ENCODE measurements around the gene AKAP3.
A peak's percentile ranks its signal among the peaks of the same experiment; 100 is the strongest.

AKAP3 gene

DNA sequence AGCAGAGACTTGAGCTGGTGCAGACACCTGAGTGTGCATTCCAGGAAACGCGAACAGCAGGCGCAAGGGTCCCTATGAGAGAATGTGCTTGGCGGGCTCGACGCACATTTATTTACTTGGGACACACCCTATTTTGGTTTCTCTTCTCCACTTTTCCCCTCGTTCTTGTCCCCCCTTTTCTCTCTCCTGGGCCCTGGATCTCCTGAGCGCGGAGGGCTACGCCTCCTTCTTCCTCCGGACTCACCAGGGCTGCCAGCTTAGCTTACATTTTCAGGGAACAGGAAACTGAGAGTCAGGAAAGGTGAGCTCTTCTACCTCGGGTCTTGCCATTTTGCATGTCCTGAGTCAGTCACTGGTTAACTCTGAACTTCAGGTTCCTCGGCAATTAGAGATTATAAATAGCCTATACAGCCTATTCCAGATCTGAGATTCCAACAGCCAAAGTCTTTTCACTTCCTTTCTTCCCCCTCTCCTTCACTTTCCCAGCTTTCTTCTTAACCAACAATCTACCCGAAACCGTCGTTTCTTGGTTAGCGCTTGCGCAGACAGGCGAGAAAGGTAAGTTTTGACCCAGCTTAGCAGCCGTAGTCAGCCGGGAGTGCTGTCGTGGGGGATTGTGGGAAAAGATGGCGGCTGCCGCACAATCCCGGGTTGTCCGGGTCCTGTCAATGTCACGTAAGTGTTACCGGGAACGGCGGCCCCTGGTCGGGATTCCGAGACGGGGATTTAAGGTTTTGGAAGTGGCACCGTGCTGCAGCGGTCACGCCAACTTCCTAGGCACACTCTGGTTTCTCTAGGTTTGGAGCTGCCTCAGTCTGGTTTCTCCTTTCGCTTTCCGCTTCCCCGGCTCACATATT lies at the start of gene AKAP3, which contains the start of gene NDUFA9:
Gene AKAP3 (minus strand): TSS at position 551 of the 857 bp plus-strand sequence. CDS start 10,855 bp downstream, outside the sequence.
Gene NDUFA9 (plus strand): TSS at position 614 of the 857 bp plus-strand sequence. CDS start 13 bp downstream, at position 627.
- peak; percentile 84 for DNase-seq

DNA sequence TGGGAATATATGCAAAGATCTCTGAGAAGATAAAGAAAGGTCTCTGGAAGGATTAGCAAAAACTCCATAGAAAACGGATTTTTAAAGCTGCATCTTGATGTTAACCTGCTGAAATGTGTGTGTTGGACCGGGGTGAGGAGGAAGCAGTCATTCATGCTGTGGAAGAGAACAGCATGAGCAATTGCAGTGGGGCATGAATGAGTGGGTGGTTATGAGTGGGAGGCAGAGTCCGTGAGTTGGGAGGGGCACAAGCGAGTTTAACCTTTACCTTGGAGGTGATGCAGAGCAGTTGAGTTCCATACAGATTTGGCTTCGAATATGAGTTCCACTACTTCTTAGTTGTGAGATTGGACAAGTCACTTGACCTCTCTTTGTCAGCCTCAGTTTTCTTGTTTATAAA lies 41.9 kb upstream of the AKAP3 start:
- DNase-seq = no peak

DNA sequence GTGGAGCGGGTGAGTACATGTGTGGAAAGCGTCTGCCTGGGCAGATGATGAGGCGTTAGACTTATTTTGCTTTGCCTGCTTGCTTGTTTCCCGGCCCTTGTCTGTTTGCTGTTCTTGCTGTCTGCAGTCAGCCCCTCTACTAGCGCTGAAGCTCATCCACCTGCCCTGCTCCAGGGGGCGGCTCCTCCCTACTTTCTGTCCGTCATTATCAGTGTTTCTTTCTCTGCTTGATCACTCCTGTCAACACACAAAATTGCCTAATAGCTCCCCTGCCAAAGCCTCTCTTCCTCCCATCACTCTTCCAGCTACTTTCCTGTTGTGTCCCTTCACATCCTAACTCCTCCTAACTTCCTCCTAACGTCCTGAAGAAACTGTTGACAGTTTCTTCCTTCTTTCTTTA lies 36.5 kb upstream of the AKAP3 start:
- no peak for DNase-seq

DNA sequence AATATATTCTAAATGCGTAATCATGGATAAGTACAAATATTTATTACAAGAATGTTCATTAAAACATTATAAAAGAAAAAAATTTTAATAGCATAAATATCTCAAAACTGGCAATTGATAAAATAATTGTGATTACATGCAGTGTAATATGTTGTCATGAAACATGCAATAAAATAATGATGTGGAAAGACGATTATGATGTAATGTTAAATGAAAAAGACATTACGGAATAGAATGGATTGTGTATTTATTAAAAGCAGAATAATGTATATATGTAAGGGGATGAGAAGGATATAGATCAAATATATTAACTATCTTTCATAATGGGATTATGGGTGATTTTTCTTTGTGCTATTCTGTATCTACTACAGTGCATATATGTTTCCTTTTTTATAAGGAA lies 32.9 kb upstream of the AKAP3 start:
- DNase-seq = no peak

DNA sequence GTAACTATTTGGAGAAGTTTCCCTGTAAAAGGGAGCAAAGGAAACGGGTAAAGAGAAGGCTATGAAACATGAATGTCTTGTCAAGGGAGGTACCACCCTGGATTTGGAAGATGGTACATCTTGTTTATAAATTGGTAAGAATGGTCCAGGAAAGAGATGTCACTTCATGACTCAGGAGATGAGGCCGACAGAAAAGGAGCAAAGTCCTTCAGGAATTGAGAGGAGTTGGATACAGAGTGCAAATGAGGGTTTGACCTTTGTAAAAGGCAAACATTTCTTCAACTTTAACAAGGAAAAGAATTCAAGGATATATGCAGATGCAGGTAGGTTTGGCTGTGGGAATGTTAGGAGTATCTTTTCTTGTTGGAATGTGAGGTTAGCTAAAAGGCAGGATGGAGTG lies 30.9 kb upstream of the AKAP3 start:
- DNase-seq = no peak

DNA sequence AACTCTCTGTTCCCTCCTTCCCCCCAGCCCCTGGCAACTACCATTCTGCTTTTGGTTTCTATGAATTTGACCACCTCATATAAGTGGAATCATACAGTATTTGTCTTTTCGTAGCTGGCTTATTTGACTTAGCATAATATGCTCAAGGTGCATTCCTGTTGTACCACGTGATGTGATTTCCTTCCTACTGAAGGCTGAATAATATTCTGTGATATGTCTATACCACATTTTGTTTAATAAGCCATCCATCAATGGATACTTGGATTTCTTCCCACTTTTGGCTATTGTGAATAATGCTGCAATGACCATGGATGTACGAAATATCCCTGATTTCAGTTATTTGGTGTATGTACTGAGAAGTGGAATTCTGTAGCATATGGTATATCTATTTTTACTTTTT lies 16.4 kb upstream of the AKAP3 start:
- no peak for DNase-seq

DNA sequence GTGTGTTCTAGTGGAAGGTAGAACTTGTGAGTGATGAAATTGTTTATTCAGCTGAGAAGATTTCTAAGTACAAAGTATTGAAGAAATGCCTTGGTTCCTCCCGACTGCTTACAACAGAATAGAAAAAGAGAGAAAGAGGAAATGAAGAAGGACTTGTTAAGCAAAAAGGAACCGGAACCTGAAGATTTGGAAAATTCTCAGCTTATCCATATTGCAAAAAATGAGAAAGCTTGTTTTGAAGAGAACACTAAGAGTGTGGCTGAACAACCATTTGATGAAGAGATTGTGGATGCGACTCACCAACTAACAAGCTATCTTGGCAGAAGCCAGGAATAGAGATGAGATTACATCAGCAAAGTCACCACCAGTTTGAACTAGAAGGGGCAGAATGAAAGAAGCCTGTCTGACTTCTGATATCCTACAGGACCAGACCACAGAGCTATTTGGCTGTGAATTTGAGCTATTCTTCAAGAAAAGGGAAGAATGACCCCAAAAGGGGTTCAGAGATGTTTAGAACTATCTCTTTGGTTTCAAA lies 15.2 kb upstream of the AKAP3 start:
- no peak for DNase-seq

DNA sequence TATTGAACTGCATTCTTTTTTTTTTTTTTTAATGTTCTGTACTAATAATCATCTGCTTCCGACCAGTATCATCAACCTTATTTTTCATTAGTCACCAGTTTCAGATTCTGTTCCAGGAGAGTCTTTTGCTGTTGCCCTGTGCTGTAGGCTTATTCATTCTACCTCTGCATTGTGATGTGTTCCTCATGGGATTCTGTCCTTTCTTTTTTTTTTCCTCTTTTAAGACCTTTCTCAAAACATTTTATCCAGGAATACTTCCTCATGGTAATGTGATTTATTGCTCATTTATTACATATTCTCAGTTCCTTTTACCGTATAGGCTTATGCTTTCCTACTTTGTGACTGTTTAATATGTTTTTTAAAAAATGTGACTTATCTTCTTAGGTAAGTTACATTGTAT lies 4.8 kb upstream of the AKAP3 start:
- no peak for DNase-seq

DNA sequence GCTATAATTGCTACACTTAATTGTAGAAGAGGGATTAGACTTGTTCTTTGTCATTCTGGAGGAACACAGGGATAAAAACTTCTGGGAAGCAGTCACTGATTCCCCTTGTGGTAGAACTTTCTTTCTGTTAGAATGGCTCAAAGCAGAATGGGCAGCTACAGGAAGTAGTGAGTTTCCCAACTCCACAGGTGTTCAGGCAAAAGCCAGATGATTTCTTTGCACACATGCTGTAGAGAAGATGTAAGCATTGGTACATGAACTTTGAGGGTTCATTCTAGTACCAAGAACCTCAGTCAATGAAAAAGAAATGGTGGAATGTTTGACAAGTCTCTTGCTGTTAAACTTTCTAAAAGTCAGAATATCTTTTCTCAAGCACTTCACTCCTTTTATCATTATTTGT lies 4.4 kb upstream of the AKAP3 start:
- DNase-seq = no peak

DNA sequence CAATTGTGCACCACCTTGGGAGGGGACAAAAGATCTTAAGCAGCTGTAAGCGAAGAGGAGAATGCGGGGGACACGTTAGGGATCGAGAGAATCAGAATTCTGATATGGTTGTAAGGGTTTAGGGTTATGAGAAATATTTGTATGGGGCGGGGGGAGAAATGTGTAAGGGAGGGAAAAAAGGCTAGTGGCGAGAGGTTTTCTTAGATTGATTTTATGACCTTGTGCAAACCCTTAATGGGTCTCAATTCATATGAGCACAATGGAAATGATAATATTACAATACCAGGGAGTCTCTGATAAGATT lies 459 bp upstream of the AKAP3 start:
- DNase-seq = no peak

DNA sequence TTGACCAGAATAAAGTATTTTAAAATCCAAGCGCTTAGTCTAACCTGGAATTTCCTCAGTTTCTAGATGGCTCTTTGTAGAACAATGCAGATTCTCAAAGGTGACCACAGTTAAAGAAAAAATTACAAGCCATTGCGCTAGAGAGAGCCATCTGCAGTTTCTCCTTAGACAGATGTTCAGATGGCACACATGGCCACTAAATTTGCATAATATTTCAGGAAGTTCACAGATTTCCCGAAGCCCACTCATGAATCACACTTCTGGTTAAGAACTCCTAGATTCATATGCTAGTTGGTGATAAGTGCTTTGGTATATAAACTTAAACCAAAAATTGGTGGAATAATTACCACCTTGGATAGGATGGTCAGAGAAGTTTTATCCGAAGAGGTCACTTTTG lies 749 bp downstream of the AKAP3 start:
- DNase-seq = no peak

DNA sequence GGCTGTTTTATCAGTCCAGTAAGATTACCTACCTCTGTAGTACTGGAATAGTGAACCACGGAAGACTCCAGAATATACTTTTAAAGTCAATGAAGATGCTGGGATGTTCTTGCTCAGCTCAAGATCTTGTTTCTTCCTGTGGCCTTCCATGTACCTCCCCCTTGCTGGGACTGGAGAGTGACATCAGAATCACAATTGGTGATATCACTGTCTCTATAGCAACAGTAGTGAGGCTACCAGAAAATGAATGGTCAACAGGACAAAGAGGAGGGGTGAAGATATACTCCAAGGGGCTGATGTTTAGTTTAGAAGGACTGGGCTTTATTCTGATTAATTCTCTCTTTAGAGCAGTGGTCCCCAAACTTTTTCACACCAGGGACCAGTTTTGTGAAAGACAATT lies 3.8 kb downstream of the AKAP3 start:
- no peak for DNase-seq

DNA sequence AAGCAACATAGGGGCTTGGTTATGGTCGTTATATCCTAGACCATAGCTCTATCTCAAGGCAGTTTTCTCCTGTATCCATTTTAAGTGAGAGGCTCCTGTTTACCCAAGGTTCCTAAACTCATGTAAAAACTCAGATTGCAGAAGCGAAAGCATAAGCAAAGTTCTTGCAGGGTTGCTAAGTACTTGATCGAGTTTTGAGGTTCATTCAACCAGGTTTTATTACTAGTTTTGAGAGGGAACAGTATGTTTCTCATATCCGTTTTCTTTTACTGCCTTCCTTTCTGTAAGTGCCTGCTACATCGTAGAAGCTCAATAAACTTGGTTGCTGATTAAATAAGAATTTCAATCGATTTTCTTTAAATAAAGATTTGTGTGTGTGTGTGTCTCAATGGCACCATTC lies 5.1 kb downstream of the AKAP3 start:
- DNase-seq = no peak

DNA sequence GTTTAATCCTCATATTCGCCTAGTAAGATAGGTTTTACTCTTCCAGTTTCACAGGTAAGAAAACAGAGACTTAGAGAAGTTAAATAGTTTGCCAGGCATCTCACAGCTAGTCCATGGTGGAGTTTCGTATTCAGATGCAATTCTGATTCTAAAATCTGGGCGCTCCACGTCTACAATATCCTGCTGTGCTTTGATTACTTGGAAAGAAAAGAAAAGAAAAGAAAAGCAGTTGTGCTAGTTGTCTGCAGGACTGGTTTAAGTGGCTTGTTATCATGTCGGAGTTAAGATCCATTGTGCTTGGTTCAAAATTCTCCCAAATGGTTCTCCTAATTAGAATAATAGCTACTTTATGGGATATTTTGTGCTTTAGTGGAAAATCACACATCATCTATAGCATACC lies 18.6 kb downstream of the AKAP3 start:
- DNase-seq = no peak

DNA sequence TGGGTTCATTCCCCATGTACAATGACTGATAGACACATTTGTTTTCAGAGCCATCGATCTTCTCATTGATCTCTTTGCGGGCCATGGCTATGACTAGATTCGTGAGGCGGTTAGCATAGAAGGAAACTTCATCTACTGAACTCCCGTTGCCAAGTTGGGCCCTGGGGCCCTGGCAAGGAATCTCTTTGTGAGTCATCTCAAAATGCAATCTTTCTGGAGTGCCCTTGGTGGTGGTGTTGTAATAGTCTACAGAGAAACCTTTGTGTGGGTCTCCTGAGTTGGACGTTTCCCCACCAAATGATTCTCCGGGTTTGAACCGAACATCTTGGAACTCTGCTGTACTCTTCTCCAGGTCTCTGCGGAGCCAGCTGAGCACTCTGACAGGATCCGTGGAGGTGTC lies 20.4 kb downstream of the AKAP3 start:
- DNase-seq = no peak

DNA sequence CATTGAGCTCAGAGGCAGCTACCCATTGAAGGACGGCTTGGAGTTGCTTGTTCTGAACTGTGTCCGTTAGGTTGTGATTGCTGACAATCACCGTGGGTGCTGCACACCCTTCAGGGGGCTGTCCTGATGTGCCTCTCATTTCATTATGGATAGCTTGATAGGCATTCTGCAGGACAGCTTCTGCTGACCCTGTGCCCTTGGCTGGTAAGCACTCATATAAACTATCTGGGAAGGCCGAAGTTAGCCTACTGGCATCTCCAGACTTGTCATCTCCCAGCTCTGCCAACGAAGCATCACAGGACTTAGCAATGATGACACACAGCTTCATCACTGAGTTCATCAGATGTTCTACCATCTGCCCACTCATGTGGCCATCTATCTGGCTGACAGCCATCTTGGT lies 22.3 kb downstream of the AKAP3 start:
- no peak for DNase-seq

DNA sequence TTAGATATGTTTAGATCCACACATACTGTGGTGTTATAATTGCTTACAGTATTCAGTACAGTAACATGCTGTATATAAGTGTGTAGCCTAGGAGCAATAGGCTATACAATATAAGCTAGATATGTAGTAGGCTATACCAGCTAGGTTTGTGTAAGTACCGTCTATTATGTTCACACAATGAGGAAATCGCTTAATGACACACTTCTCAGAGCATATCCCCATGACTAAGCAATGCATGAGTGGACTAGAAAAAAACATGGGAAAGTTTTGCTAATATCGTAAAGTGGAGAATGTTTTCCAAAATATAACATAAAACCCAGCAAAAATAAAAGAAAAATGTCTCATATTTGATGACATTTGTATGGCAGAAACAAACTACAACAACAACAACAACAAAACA lies 27.3 kb downstream of the AKAP3 start:
- no peak for DNase-seq

DNA sequence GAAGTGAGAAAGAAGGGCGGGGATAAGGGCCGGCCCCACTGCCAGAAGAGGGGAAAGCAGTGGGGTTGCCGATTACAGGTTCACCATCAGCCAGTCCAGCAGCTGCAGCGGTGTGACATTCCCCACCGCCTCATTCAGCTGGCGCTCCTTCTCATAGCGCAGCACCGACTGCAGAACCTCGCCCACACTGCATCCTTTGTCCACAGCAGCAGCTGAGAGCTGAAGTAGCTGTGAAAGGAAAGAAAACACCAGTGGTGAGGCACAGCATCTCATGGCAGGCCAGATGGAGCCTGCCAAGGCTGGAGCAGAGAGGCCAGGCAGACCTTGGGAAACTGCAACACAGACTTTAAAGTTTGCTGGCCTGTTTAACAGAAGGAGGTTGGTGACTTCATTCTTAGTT lies 33.2 kb downstream of the AKAP3 start:
- no peak for DNase-seq

DNA sequence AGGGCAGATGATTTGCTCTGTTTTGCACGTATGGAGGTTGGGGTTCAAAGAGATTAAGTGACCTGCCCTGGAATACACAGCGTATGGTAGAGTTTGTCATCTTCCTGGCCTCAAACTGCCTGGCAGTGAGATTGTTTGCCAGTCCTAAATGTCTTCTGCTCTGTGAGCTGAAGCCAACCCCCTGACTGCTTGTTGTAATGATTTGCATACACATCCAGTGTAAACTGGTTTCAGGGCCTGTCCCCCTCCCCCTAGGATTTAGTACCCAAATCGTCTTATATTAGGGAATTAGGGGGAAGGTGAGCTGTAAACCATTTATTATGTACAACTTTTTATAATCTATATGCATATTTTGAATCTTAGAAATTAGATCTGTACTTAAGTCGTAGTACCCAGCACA lies 38.4 kb downstream of the AKAP3 start:
- no peak for DNase-seq

DNA sequence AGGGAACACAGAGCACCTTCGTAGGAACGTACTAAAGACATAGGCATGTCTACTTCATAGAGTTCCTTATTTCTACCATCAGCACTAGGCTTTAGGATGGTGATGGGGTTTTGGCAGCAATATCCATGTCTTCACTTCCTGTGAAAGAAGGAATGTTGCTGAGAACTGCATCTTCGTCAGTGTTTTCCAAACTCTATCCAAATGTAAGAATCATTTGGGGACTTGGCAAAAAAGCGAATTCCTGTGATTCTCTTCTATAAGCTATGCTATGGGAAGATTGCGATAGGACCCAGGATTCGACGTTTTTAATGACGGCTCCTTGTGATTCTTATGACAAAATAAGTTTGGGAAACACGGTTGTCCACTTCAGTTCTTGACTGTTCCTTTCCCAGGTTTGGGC lies 39.8 kb downstream of the AKAP3 start:
- DNase-seq = no peak

DNA sequence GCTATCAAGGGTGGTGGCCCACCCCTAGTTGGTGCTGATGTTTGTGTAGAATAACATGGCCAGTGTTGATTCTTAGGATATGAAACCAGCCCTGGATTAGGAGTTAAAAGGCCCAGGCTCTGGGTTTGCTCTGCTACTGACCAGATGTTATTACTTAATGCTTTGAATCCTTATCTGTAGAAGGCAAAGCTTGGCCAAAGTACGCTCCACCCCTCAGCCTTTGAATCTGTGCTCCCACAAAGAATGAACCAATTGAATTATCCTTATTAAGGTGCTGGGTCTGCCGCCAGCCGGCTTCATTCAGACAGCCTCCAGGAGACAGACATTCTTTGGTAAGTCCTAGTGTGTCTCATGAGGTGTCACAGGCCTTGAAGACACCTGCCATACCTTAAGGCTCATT lies 41.8 kb downstream of the AKAP3 start:
- DNase-seq = no peak

DNA sequence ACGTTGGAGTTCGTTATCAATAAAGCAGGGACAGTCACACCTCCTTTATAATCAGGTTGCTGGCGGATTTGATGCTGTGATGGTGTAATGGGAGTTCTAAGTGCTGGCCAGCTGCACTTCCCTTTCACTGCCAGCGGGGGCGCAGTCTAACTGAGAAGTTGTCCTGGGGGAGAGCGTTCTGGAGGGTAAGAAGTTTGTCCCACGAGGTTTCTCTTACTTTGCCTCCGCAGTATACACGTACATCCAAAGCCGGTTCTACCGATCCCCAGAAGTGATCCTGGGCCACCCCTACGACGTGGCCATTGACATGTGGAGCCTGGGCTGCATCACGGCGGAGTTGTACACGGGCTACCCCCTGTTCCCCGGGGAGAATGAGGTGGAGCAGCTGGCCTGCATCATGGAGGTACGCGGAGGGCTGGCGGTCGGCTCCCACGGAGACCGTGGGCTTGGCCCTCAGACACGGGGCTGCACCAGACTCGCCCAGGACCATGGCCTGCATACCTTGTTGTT lies 44.1 kb downstream of the AKAP3 start:
- DNase-seq = peak; percentile 50

DNA sequence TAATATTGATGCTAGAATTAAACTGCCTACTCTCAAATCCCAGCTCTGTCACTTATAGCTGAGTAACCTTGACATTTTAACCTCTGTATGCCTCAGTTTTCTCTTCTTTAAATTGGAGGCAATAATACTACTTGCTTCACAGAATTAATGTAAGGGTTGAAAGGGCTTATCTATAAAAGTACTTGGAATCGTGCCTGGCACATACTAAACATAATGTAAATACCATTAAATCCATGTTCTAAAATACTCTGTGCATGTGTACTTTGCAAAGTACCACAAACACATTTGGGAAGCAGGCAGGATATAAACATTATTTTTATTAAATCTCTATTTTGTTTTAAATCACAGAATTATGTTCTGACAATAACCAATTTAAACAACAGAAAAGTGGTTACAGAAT lies 44.9 kb downstream of the AKAP3 start:
- no peak for DNase-seq

DNA sequence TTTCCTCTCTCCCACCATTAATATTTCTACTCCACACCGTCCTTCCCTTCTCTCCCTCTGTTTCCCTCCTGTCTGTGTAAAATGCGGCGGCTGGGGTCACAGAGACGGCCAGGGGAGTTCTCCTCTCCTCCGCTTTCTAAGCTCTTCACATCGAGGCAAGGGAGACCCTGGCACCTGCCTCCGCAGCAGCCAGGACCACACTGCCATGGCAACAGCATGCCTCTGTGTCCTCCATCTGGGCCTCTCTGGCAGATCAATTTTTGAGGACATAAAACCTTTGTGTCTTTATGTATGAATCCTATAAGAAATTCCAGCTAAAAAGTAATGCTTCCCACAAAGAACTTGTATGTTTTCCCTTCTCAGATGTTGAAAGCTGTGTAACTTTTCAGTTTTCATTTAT lies 45.4 kb downstream of the AKAP3 start:
- DNase-seq = no peak

DNA sequence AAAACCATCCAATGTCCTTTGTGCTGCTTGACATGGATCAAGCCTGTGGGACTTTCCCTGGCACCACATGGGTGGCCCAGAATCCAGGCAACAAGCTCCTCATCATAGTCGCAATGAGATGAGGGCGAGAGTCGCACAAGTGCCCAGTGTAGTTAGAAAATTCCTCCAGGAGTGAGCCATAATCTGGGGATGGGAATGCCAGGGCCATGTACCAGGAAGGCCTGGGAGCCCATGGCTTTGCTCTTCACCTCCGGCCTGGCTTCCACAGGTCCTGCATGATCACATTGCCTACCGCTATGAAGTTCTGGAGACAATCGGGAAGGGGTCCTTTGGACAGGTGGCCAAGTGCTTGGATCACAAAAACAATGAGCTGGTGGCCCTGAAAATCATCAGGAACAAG lies 53.0 kb downstream of the AKAP3 start:
- DNase-seq = no peak

Measured in DMS79 treated with DMSO at 0.1 percent for 48 hours (cell line).